Ishikawa (cell line): Measurements from ENCODE around the gene ZNF543.
A peak's percentile ranks its signal among the peaks of the same experiment; 100 is the strongest.

Experiments used
- CEBPB ChIP-seq: IDR thresholded peaks from 2 replicates; pipeline ENCODE4 v1.6.1; 2012
- CREB1 ChIP-seq: IDR thresholded peaks from 2 replicates; pipeline ENCODE4 v1.6.1; 2012; ENCODE audit warnings: low read depth
- EGR1 ChIP-seq: IDR thresholded peaks from 2 replicates; pipeline ENCODE4 v1.6.1; 2012
- EP300 ChIP-seq: IDR thresholded peaks from 2 replicates; pipeline ENCODE4 v1.6.1; 2012; ENCODE audit warnings: borderline replicate concordance
- FOXM1 ChIP-seq: IDR thresholded peaks from 2 replicates; pipeline ENCODE4 v1.6.1; 2012; ENCODE audit warnings: low read depth, borderline replicate concordance
- NFIC ChIP-seq: IDR thresholded peaks from 2 replicates; pipeline ENCODE4 v1.6.1; 2012
- RAD21 ChIP-seq: IDR thresholded peaks from 2 replicates; pipeline ENCODE4 v1.6.1; 2012; ENCODE audit warnings: low read depth
- REST ChIP-seq: IDR thresholded peaks from 2 replicates; pipeline ENCODE4 v1.6.1; 2012; ENCODE audit warnings: low read depth, mild to moderate bottlenecking
- TAF1 ChIP-seq: IDR thresholded peaks from 2 replicates; pipeline ENCODE4 v1.6.1; 2012; ENCODE audit warnings: low read depth, mild to moderate bottlenecking
- TCF12 ChIP-seq: IDR thresholded peaks from 2 replicates; pipeline ENCODE4 v1.6.1; 2012; ENCODE audit warnings: low read depth
- TEAD4 ChIP-seq: IDR thresholded peaks from 2 replicates; pipeline ENCODE4 v1.6.1; 2012
- USF1 ChIP-seq: IDR thresholded peaks from 2 replicates; pipeline ENCODE4 v1.6.1; 2012
- YY1 ChIP-seq: IDR thresholded peaks from 2 replicates; pipeline ENCODE4 v1.6.1; 2012; ENCODE audit warnings: low read depth
- ZBTB7A ChIP-seq: IDR thresholded peaks from 2 replicates; pipeline ENCODE4 v1.6.1; 2012; ENCODE audit warnings: low read depth
- TF ChIP-seq, protein P1 (sequence below): IDR thresholded peaks from 2 replicates; pipeline ENCODE4 v1.6.1; 2012

The ZNF543 gene

GRCh38 chr19:57279418-57280164 is 40.7 kb upstream of the ZNF543 start:
- TF ChIP-seq RAD21 (no peak), NFIC (0 out of 2 replicates have a peak, but pooled peaks have one; percentile 5), REST (no peak), FOXM1 (no peak), YY1 (0 out of 2 replicates have a peak, but pooled peaks have one; percentile 33), CEBPB (peak; percentile 80), TAF1 (peak; percentile 72), USF1 (peak; percentile 78), EGR1 (no peak), CREB1 (no peak), TCF12 (peak; percentile 67)
- TF ChIP-seq, protein P1, sequence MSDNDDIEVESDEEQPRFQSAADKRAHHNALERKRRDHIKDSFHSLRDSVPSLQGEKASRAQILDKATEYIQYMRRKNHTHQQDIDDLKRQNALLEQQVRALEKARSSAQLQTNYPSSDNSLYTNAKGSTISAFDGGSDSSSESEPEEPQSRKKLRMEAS: peak; percentile 100

DNA sequence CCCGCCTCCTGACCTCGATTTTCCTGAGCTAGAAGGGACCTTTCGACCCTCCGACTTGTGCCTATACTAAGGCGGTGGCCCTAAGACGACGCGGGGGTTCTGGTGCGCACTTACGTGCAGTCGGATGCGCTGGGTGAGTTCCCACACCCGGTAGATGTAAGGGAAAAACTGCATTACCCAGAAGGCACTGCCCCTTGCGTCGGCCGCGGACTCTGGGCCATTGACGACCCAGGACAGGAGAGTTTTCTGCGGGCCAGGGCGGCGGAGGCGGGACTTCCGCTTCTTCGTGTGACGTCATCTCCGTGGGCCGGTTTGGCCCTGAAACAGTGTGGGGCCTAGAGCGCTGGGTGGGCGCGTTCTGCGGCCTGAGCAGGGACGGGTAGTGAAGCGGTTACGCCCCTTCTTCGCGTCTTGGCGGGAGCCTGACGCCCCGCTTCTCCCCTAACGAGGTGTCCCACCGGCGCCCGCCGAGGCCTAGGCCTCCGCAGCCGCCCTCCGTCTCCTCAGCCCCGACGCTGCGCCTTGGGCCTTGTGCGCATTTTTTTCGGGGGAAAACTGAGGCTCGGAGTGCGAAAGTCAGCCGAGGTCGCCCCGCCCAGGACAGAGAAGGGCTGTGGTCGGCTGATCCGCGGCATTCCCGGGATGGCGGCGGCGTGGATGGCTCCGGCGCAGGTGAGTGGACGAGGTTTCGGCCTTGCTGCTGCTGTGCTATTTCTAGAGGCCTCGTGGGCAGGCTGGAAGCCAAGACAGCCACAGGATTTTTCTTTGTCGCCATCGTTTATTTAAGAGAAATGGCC is 39.9 kb upstream of the ZNF543 start, which contains the start of gene ZNF460:
TSS of gene ZNF460 (plus strand) at position 321 of the 797 bp plus-strand sequence. CDS start at position 643, 322 bp downstream.
- TF ChIP-seq, protein P1: peak; percentile 38; the same call in 1 of the 2 replicates
- TF ChIP-seq FOXM1 (no peak), TAF1 (peak; percentile 65), YY1 (peak; percentile 53; the same call in 1 of the 2 replicates), CREB1 (peak; percentile 82), USF1 (no peak; the same call in 1 of the 2 replicates), EGR1 (no peak)

GRCh38 chr19:57280962-57281400 is 39.3 kb upstream of the ZNF543 start:
- no peak for TF ChIP-seq RAD21
- TF ChIP-seq, protein P1: no peak
- TF ChIP-seq NFIC: peak; percentile 51
- no peak for TF ChIP-seq TEAD4

GRCh38 chr19:57282011-57282643 is 38.1 kb upstream of the ZNF543 start:
- TF ChIP-seq YY1 (no peak), EGR1 (no peak), RAD21 (no peak), EP300 (no peak), CREB1 (no peak), FOXM1 (no peak), TCF12 (no peak), USF1 (no peak), CEBPB (no peak), TAF1 (no peak), TEAD4 (no peak), REST (no peak), NFIC (no peak), ZBTB7A (no peak)
- TF ChIP-seq, protein P1: no peak
